Measurements from ENCODE around the gene ATP8A1. TPM values are rescaled to one million over a fixed set of nuclear protein-coding genes. Genes with fewer than 3 reads are reported as not detected.

The ATP8A1 gene
- total RNA-seq (2022; extraction: Qiagen RNA extraction), result 0.02 to 0.15 TPM (median 0.04 TPM) in 5 replicates

GRCh38 chr4:42656944-42657792, at the start of gene ATP8A1:
Gene ATP8A1, minus strand, starts transcription at chr4:42657105. Its CDS starts 232 bp downstream, at chr4:42656873.

GRCh38 chr4:42396752-42397634, 259.9 kb downstream of the ATP8A1 start, which contains the start of gene SHISA3:
Gene SHISA3, plus strand, starts transcription at chr4:42397488. Its CDS starts 569 bp downstream, at chr4:42398057.

Other genes starting within 250 kb of the ATP8A1 start
- gene GRXCR1, start 235.6 kb upstream of the ATP8A1 start, total RNA-seq (2022; extraction: Qiagen RNA extraction), result not detected in 5 replicates

Data from A549 treated with dexamethasone at 1 μM for 4 hours (cell line).